GM19463 (cell line): ENCODE results near the gene MYOZ2.
"Not testable (repeated sequence)": the region's sequence is repeated elsewhere in the genome, so short reads cannot be mapped to it uniquely, and the experiment has no call there.

Experiments
- ATAC-seq: cut with Tn5 transposase; IDR thresholded peaks from one replicate; pipeline ENCODE4 v1.9.1; 2021; ENCODE audit warnings: mild to moderate bottlenecking, moderate library complexity; ENCODE audit not compliant: unreplicated experiment

The MYOZ2 gene

GRCh38 chr4:119125931-119126330, 9.7 kb upstream of the MYOZ2 start:
- no peak for ATAC-seq

GRCh38 chr4:119128148-119128547, 7.5 kb upstream of the MYOZ2 start:
- no peak for ATAC-seq

GRCh38 chr4:119130365-119131065, 5.1 kb upstream of the MYOZ2 start:
- ATAC-seq, result no peak

GRCh38 chr4:119131164-119131563, 4.5 kb upstream of the MYOZ2 start:
- ATAC-seq, result no peak

GRCh38 chr4:119132306-119132705, 3.3 kb upstream of the MYOZ2 start:
- ATAC-seq, result no peak

GRCh38 chr4:119136546-119136945, 914 bp downstream of the MYOZ2 start:
- no peak for ATAC-seq

- no peak for ATAC-seq
Observed at GRCh38 chr4:119138046-119138445, 2.4 kb downstream of the MYOZ2 start.

- no peak for ATAC-seq
Observed at GRCh38 chr4:119139311-119139710, 3.7 kb downstream of the MYOZ2 start.

- no peak for ATAC-seq
Observed at GRCh38 chr4:119139822-119140252, 4.2 kb downstream of the MYOZ2 start.

- ATAC-seq, result not testable (repeated sequence)
Observed at GRCh38 chr4:119141283-119141682, 5.7 kb downstream of the MYOZ2 start.

- no peak for ATAC-seq
Observed at GRCh38 chr4:119142833-119143232, 7.2 kb downstream of the MYOZ2 start.

GRCh38 chr4:119143341-119143740, 7.7 kb downstream of the MYOZ2 start:
- ATAC-seq, result not testable (repeated sequence)

- ATAC-seq, result no peak
Observed at GRCh38 chr4:119149110-119149509, 13.5 kb downstream of the MYOZ2 start.

- no peak for ATAC-seq
Observed at GRCh38 chr4:119151161-119151560, 15.5 kb downstream of the MYOZ2 start.

- ATAC-seq, result no peak
Observed at GRCh38 chr4:119152741-119153140, 17.1 kb downstream of the MYOZ2 start.

- no peak for ATAC-seq
Observed at GRCh38 chr4:119162174-119162573, 26.5 kb downstream of the MYOZ2 start.

- ATAC-seq, result no peak
Observed at GRCh38 chr4:119165767-119166166, 30.1 kb downstream of the MYOZ2 start.

- no peak for ATAC-seq
Observed at GRCh38 chr4:119170195-119170594, 34.6 kb downstream of the MYOZ2 start.

- no peak for ATAC-seq
Observed at GRCh38 chr4:119172223-119172622, 36.6 kb downstream of the MYOZ2 start.

GRCh38 chr4:119173729-119174361, 38.2 kb downstream of the MYOZ2 start:
- ATAC-seq, result not testable (repeated sequence)

GRCh38 chr4:119179011-119179410, 43.4 kb downstream of the MYOZ2 start:
- ATAC-seq, result no peak

- no peak for ATAC-seq
Observed at GRCh38 chr4:119184128-119184527, 48.5 kb downstream of the MYOZ2 start.

GRCh38 chr4:119189638-119190037, 54.0 kb downstream of the MYOZ2 start:
- ATAC-seq, result no peak
